ENCODE results near the gene VPREB1.

The VPREB1 gene

GRCh38 chr22:22228921-22229320 is 15.7 kb upstream of the VPREB1 start:
- no peak for TF ChIP-seq CTCF (IDR thresholded peaks at IDR 0.05)
- DNase-seq (ENCODE audit: low spot score), result no peak
- Histone ChIP-seq H3K27ac (no peak overlapping the region), H3K4me3 (no peak overlapping the region)

GRCh38 chr22:22229683-22230420 is 14.7 kb upstream of the VPREB1 start:
- DNase-seq (ENCODE audit: low spot score), result no peak
- no peak overlapping the region for H3K27ac ChIP-seq
- H3K4me3 ChIP-seq, result no peak overlapping the region
- no peak for TF ChIP-seq CTCF (IDR thresholded peaks at IDR 0.05)

GRCh38 chr22:22230438-22230837 is 14.1 kb upstream of the VPREB1 start:
- Histone ChIP-seq H3K4me3 (no peak overlapping the region), H3K27ac (no peak overlapping the region)
- no peak for DNase-seq (ENCODE audit: low spot score)
- TF ChIP-seq CTCF (IDR thresholded peaks at IDR 0.05), result no peak

GRCh38 chr22:22233081-22233480 is 11.5 kb upstream of the VPREB1 start:
- no peak for TF ChIP-seq CTCF (IDR thresholded peaks at IDR 0.05)
- DNase-seq (ENCODE audit: low spot score), result no peak
- no peak overlapping the region for H3K27ac ChIP-seq
- H3K4me3 ChIP-seq, result no peak overlapping the region

GRCh38 chr22:22235558-22235957 is 9.0 kb upstream of the VPREB1 start:
- Histone ChIP-seq H3K4me3 (no peak overlapping the region), H3K27ac (no peak overlapping the region)
- TF ChIP-seq CTCF (IDR thresholded peaks at IDR 0.05), result no peak
- no peak for DNase-seq (ENCODE audit: low spot score)

- no peak overlapping the region for H3K4me3 ChIP-seq
- no peak for DNase-seq (ENCODE audit: low spot score)
- no peak overlapping the region for H3K27ac ChIP-seq
- no peak for TF ChIP-seq CTCF (IDR thresholded peaks at IDR 0.05)
Measured at GRCh38 chr22:22237521-22237920, 7.1 kb upstream of the VPREB1 start.

- no peak for TF ChIP-seq CTCF (IDR thresholded peaks at IDR 0.05)
- no peak for DNase-seq (ENCODE audit: low spot score)
- no peak overlapping the region for H3K27ac ChIP-seq
- H3K4me3 ChIP-seq, result no peak overlapping the region
Measured at GRCh38 chr22:22239311-22239939, 5.2 kb upstream of the VPREB1 start.
